T-helper 2 cell treated with Interferon-gamma antibody and Interleukin-4, amounts not matched to agents 100 ng/mL and 5 ng/mL, for 36 hours (primary cell): ENCODE measurements around the gene U2AF1L4. TPM values are rescaled to one million over a fixed set of nuclear protein-coding genes. Genes with fewer than 3 reads are reported as not detected.

Experiments used
- intact Hi-C: fragments of 100-400 bp; cut with micrococcal nuclease; formaldehyde crosslinking; loops from one replicate; pipeline ENCODE4 v1.15.1; 2023
- total RNA-seq: library from RNA; stranded (reverse); gene quantifications from 2 replicates; pipeline ENCODE4 v1.2.3, GENCODE V29; 2022

Gene U2AF1L4
- 24.0 and 24.5 TPM in 2 replicates for total RNA-seq

DNA sequence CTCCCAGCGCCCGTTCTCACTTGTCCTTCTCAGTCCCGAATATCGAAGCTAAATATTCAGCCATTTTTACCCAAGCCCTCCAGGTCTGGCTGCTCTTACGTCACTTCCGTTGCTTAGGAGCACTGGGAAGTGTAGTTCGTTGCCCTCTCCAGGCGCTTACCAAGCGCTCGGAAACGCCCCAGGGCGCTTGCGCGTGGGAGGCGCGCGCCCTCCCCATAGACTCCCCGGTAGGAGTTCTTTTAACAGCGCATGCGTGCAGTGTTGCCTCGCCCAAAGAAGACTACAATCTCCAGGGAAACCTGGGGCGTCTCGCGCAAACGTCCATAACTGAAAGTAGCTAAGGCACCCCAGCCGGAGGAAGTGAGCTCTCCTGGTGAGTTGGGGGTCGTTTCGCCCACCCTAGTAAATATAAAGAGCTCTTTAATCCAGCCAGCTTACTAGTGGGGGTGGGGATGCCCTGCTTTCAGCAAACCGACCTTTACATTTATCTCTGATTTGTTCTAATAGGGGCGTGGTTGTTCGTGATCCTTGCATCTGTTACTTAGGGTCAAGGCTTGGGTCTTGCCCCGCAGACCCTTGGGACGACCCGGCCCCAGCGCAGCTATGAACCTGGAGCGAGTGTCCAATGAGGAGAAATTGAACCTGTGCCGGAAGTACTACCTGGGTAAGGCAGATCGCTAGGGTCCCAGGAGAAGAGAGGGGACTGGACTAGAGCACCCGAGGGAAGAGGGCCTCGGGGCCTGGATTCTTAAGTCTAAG is at the start of gene U2AF1L4, which contains the start of gene PSENEN:
Gene U2AF1L4 (minus strand): TSS at position 91 of the 759 bp plus-strand sequence. CDS start 27 bp downstream, at position 64.
Gene PSENEN (plus strand): TSS at position 324 of the 759 bp plus-strand sequence. CDS start 280 bp downstream, at position 604.
- intact Hi-C loops: loop anchor here (1.0 to 10.0 kb wide), 6 partner anchors 29 to 369 kb away; partner anchors contain the start of genes ARHGAP33, HCST, OVOL3 and POLR2I

GRCh38 chr19:35793381-35794165 is 48.4 kb upstream of the U2AF1L4 start:
- intact Hi-C loops: no loop called here

DNA sequence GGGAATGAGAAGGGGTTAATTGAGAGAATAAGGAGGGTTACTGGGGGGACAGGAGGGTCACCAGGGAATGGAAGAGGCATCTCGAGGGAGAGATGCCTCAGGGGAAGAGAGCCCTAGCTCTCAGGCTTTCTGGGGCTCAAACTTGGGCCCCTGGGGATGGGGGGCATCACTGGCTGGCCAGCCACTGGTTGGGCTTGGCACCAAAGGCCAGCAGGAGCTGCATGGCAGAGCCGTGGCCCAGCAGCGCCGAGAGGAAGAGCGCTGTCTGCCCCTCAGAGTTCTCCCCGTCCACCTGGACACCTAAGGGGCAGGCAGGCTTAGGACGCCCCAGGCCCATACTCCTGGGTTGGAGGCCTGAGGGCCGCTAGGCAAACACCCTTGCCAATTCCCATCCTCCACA is 47.7 kb upstream of the U2AF1L4 start:
- intact Hi-C loops: no loop called here

- intact Hi-C loops: no loop called here
These were observed 47.1 kb upstream of the U2AF1L4 start for GRCh38 chr19:35792312-35792711.

- intact Hi-C loops: no loop called here
These were observed 46.6 kb upstream of the U2AF1L4 start for GRCh38 chr19:35791814-35792279.

DNA sequence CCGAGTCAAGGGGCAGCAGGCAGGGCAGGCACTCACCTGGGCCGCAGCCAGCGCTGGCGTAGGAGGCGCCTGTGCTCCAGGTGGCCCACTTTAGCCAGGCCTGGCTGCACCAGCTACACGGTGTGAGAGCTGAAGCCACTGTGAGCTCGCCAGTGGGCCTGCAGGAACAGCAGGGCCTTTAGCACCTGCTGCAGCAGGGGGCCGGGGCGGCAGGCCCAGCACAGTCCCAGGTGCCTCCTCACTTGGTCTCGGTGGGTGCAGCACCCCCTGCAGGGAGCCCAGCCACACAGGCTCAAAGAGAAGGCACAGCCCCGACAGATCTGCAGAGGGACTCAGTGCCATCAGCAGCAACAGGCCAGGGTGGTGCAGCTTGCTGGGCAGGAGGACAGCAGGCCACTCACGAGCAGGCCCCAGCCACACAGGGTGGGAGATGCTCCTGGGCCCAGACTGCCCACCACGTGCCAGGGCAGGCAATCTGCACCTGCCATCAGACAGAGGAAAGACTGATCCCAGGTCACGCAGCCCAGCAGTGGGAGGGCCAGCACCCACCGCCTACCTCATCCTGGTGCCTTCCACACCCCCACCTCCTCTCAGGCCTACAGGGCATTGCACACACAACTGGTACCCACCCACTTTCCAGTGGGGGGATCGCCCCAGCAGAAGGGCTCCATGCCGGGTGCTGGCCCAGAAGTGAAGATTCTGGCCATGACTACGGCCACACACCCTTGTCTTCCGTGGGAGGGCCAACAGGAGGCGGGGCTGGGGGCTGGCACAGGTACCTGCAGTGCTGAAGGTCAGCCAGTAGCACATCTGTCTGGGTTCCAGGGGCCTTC is 46.0 kb upstream of the U2AF1L4 start:
- intact Hi-C loops: no loop called here

- intact Hi-C loops: no loop called here
These were observed 45.0 kb upstream of the U2AF1L4 start for GRCh38 chr19:35789978-35790944.

GRCh38 chr19:35789195-35789977 is 44.2 kb upstream of the U2AF1L4 start:
- intact Hi-C loops: no loop called here

DNA sequence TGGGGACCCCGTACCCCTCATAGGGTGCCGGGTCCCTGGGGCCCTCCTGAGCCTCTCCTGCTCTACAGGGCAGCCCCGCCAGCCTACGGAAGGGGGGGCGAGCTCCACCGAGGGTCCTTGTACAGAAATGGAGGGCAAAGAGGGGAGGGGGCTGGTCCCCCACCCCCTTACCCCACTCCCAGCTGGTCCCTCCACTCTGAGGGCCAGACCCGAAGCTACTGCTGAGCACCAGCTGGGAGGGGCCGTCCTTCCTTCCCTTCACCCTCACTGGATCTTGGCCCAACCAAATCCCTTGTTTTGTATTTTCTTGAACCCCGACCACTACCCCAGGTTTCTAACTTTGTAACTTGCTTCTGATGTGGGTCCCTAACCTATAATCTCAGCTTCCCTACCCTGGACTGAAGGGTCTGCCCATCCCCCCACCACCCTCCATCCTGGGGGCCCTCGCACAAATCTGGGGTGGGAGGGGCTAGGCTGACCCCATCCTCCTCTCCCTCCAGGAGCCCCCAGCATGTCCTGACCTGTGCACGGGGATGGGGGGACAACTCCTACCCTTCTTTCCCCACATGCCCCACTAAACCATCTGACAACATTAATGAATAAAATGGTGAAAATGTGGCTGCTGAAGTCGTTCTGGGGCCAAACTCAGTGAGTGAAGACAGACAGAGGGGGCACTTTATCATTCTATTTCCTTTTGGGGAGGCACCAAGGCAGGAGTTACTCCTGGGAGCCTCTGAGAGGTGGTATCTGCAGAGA is 43.2 kb upstream of the U2AF1L4 start:
- intact Hi-C loops: no loop called here

DNA sequence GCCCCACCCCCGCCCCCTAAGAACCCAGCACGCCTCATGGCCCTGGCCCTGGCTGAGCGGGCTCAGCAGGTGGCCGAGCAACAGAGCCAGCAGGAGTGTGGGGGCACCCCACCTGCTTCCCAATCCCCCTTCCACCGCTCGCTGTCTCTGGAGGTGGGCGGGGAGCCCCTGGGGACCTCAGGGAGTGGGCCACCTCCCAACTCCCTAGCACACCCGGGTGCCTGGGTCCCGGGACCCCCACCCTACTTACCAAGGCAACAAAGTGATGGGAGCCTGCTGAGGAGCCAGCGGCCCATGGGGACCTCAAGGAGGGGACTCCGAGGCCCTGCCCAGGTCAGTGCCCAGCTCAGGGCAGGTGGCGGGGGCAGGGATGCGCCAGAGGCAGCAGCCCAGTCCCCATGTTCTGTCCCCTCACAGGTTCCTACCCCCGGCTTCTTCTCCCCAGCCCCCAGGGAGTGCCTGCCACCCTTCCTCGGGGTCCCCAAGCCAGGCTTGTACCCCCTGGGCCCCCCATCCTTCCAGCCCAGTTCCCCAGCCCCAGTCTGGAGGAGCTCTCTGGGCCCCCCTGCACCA is 42.1 kb upstream of the U2AF1L4 start:
- intact Hi-C loops: no loop called here

DNA sequence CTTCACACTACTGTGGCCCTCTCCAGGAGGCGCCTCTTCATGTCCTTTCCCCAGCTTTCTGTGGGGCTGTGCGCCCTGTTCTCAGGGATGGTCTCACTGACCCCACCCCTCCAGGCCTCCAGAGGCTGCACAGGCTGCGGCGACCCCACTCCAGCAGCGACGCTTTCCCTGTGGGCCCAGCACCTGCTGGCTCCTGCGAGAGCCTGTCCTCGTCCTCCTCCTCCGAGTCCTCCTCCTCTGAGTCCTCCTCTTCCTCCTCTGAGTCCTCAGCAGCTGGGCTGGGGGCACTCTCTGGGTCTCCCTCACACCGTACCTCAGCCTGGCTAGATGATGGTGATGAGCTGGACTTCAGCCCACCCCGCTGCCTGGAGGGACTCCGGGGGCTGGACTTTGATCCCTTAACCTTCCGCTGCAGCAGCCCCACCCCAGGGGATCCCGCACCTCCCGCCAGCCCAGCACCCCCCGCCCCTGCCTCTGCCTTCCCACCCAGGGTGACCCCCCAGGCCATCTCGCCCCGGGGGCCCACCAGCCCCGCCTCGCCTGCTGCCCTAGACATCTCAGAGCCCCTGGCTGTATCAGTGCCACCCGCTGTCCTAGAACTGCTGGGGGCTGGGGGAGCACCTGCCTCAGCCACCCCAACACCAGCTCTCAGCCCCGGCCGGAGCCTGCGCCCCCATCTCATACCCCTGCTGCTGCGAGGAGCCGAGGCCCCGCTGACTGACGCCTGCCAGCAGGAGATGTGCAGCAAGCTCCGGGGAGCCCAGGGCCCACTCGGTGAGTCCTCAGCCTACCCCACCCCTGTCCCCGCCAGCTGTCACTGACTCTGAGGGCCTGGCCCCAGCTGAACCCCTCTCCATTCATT is 41.3 kb upstream of the U2AF1L4 start:
- intact Hi-C loops: no loop called here

GRCh38 chr19:35785339-35785627 is 40.1 kb upstream of the U2AF1L4 start:
- intact Hi-C loops: no loop called here

- intact Hi-C loops: no loop called here
These were observed 39.5 kb upstream of the U2AF1L4 start for GRCh38 chr19:35784503-35785338.

GRCh38 chr19:35783469-35784434 is 38.5 kb upstream of the U2AF1L4 start:
- intact Hi-C loops: no loop called here

- intact Hi-C loops: no loop called here
These were observed 37.4 kb upstream of the U2AF1L4 start for GRCh38 chr19:35782589-35782988.
